ENCODE data around the gene UTS2B. TPM values are rescaled to one million over a fixed set of nuclear protein-coding genes. Genes with fewer than 3 reads are reported as not detected.

Gene UTS2B
- total and polyA plus RNA-seq, 4 donors, result 0.10 to 0.76 TPM; not detected in 2

GRCh38 chr3:191234216-191234615 is 96.1 kb downstream of the UTS2B start:
- Histone ChIP-seq H3K27me3 (ENCODE audit: control insufficient read depth in 4 of 4, insufficient read depth in 4 of 4, low read length in 3 of 4) (no peaks in the 10 kb centered on the region), H3K4me1 (ENCODE audit: control insufficient read depth in 4 of 4, insufficient read depth in 4 of 4, low read length in 3 of 4) (no peaks in the 10 kb centered on the region), H3K36me3 (ENCODE audit: control insufficient read depth in 4 of 4, insufficient read depth in 3 of 4, low read depth in 1 of 4, low read length in 3 of 4) (no peaks in the 10 kb centered on the region), H3K9ac (ENCODE audit: low read depth in 1 of 2, low read length in 2 of 2) (no peak overlapping the region), H3K9me3 (ENCODE audit: control insufficient read depth in 4 of 4, low read length in 3 of 4) (no peaks in the 10 kb centered on the region), H3K4me3 (ENCODE audit: low read depth in 1 of 3, low read length in 3 of 3) (no peak overlapping the region), H3K27ac (ENCODE audit: low read depth in 1 of 2, low read length in 2 of 2) (no peak overlapping the region)
- 96% methylated on average over 9 of the region's 9 CpGs for WGBS
- TF ChIP-seq, protein P1, sequence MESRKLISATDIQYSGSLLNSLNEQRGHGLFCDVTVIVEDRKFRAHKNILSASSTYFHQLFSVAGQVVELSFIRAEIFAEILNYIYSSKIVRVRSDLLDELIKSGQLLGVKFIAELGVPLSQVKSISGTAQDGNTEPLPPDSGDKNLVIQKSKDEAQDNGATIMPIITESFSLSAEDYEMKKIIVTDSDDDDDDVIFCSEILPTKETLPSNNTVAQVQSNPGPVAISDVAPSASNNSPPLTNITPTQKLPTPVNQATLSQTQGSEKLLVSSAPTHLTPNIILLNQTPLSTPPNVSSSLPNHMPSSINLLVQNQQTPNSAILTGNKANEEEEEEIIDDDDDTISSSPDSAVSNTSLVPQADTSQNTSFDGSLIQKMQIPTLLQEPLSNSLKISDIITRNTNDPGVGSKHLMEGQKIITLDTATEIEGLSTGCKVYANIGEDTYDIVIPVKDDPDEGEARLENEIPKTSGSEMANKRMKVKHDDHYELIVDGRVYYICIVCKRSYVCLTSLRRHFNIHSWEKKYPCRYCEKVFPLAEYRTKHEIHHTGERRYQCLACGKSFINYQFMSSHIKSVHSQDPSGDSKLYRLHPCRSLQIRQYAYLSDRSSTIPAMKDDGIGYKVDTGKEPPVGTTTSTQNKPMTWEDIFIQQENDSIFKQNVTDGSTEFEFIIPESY (IDR thresholded peaks at IDR 0.05), result no peak
- TF ChIP-seq MAX (IDR thresholded peaks at IDR 0.05) (no peak), RXRA (IDR thresholded peaks at IDR 0.05) (no peak), CTCF (IDR thresholded peaks at IDR 0.05; ENCODE audit: low read depth, low read length, missing input control) (no peak), SP1 (IDR thresholded peaks at IDR 0.05) (no peak), HNF4G (IDR thresholded peaks at IDR 0.05) (no peak), EGR1 (IDR thresholded peaks at IDR 0.05; ENCODE audit: low read depth in 2 of 2) (no peak), NR2F2 (IDR thresholded peaks at IDR 0.05) (no peak), JUND (IDR thresholded peaks at IDR 0.05) (no peak), RAD21 (IDR thresholded peaks at IDR 0.05) (no peak), FOXA2 (IDR thresholded peaks at IDR 0.05) (no peak), FOXA1 (IDR thresholded peaks at IDR 0.05) (no peak), GABPA (IDR thresholded peaks at IDR 0.05 in 1 of 2, conservative IDR thresholded peaks at IDR 0.05 in 1 of 2) (no peak), TAF1 (conservative IDR thresholded peaks at IDR 0.05) (no peak)
- no peak for DNase-seq (ENCODE audit: low spot score)

DNA sequence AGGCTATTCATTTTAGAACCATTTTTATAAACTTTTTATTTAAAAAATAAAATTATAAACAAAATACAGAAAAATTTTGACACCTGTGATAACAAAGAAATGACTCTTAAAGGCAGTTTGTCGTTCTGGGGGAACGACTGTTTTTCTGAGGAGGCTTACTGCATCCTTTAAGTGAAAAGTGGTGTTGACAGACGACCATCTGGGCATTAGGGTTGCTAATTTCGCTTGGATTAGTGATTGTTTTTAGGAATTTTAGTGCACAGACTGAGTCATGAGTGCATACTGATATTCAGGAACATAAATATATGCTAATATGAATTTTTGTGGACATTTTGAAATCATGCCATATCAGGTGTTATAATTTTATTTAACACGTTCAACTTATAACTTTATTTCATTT is 102.8 kb downstream of the UTS2B start:
- no peak overlapping the region for H3K4me3 ChIP-seq (ENCODE audit: low read depth in 1 of 3, low read length in 3 of 3)
- H3K27ac ChIP-seq (ENCODE audit: low read depth in 1 of 2, low read length in 2 of 2), result no peak overlapping the region
- H3K9me3 ChIP-seq (ENCODE audit: control insufficient read depth in 4 of 4, low read length in 3 of 4), result no peaks in the 10 kb centered on the region
- no peak for DNase-seq (ENCODE audit: low spot score)
- no peaks in the 10 kb centered on the region for H3K36me3 ChIP-seq (ENCODE audit: control insufficient read depth in 4 of 4, insufficient read depth in 3 of 4, low read depth in 1 of 4, low read length in 3 of 4)
- no peak for TF ChIP-seq GABPA (IDR thresholded peaks at IDR 0.05 in 1 of 2, conservative IDR thresholded peaks at IDR 0.05 in 1 of 2)
- no peak for TF ChIP-seq MAX (IDR thresholded peaks at IDR 0.05)
- no peak for TF ChIP-seq FOXA2 (IDR thresholded peaks at IDR 0.05)
- no peak overlapping the region for H3K9ac ChIP-seq (ENCODE audit: low read depth in 1 of 2, low read length in 2 of 2)
- H3K4me1 ChIP-seq (ENCODE audit: control insufficient read depth in 4 of 4, insufficient read depth in 4 of 4, low read length in 3 of 4), result no peaks in the 10 kb centered on the region
- no peaks in the 10 kb centered on the region for H3K27me3 ChIP-seq (ENCODE audit: control insufficient read depth in 4 of 4, insufficient read depth in 4 of 4, low read length in 3 of 4)
- 84% methylated on average over 5 of the region's 5 CpGs for WGBS

DNA sequence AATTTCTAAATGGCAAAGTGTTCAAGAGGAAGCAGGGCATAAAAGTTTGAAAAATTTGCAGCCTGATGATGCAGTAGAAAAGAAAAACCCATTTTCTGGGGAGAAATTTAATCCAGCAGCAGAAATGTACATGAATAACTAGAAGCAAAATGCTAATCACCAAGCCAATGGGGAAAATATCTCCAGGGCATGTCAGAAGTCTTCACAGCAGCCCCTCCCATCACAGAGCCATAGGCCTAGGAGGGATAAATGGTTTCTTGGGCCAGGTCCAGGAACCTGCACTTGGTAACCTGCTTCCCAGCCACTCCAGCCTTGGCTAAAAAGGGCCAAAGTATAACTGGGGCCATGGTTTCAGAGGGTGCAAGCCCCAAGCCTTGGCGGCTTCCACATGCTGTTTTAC is 108.7 kb downstream of the UTS2B start:
- DNase-seq (ENCODE audit: low spot score), result no peak
- no peak overlapping the region for H3K27ac ChIP-seq (ENCODE audit: low read depth in 1 of 2, low read length in 2 of 2)
- H3K9ac ChIP-seq (ENCODE audit: low read depth in 1 of 2, low read length in 2 of 2), result no peak overlapping the region
- H3K4me1 ChIP-seq (ENCODE audit: control insufficient read depth in 4 of 4, insufficient read depth in 4 of 4, low read length in 3 of 4), result no peaks in the 10 kb centered on the region
- no peaks in the 10 kb centered on the region for H3K36me3 ChIP-seq (ENCODE audit: control insufficient read depth in 4 of 4, insufficient read depth in 3 of 4, low read depth in 1 of 4, low read length in 3 of 4)
- no peaks in the 10 kb centered on the region for H3K9me3 ChIP-seq (ENCODE audit: control insufficient read depth in 4 of 4, low read length in 3 of 4)
- 100% methylated on average over 1 of the region's 1 CpG for WGBS
- no peaks in the 10 kb centered on the region for H3K27me3 ChIP-seq (ENCODE audit: control insufficient read depth in 4 of 4, insufficient read depth in 4 of 4, low read length in 3 of 4)
- no peak overlapping the region for H3K4me3 ChIP-seq (ENCODE audit: low read depth in 1 of 3, low read length in 3 of 3)
- TF ChIP-seq SP1 (IDR thresholded peaks at IDR 0.05) (no peak), YY1 (IDR thresholded peaks at IDR 0.05) (no peak), GABPA (IDR thresholded peaks at IDR 0.05 in 1 of 2, conservative IDR thresholded peaks at IDR 0.05 in 1 of 2) (no peak), HNF4G (IDR thresholded peaks at IDR 0.05) (no peak), CTCF (IDR thresholded peaks at IDR 0.05; ENCODE audit: low read depth, low read length, missing input control) (no peak), FOXA1 (IDR thresholded peaks at IDR 0.05) (no peak), RAD21 (IDR thresholded peaks at IDR 0.05) (no peak), MAX (IDR thresholded peaks at IDR 0.05) (no peak), HNF4A (conservative IDR thresholded peaks at IDR 0.05) (no peak), EGR1 (IDR thresholded peaks at IDR 0.05; ENCODE audit: low read depth in 2 of 2) (no peak)
- TF ChIP-seq, protein P2, sequence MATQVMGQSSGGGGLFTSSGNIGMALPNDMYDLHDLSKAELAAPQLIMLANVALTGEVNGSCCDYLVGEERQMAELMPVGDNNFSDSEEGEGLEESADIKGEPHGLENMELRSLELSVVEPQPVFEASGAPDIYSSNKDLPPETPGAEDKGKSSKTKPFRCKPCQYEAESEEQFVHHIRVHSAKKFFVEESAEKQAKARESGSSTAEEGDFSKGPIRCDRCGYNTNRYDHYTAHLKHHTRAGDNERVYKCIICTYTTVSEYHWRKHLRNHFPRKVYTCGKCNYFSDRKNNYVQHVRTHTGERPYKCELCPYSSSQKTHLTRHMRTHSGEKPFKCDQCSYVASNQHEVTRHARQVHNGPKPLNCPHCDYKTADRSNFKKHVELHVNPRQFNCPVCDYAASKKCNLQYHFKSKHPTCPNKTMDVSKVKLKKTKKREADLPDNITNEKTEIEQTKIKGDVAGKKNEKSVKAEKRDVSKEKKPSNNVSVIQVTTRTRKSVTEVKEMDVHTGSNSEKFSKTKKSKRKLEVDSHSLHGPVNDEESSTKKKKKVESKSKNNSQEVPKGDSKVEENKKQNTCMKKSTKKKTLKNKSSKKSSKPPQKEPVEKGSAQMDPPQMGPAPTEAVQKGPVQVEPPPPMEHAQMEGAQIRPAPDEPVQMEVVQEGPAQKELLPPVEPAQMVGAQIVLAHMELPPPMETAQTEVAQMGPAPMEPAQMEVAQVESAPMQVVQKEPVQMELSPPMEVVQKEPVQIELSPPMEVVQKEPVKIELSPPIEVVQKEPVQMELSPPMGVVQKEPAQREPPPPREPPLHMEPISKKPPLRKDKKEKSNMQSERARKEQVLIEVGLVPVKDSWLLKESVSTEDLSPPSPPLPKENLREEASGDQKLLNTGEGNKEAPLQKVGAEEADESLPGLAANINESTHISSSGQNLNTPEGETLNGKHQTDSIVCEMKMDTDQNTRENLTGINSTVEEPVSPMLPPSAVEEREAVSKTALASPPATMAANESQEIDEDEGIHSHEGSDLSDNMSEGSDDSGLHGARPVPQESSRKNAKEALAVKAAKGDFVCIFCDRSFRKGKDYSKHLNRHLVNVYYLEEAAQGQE (IDR thresholded peaks at IDR 0.05), result no peak

Measured in liver (tissue), 9 donors.